Measurements from ENCODE around the gene MYRIP. TPM values are rescaled to one million over a fixed set of nuclear protein-coding genes. Genes with fewer than 3 reads are reported as not detected.

Gene MYRIP
- total RNA-seq, 1 experiment from 2014 or later: not detected

- TF ChIP-seq EZH2phosphoT487 (IDR thresholded peaks at IDR 0.05; ENCODE audit: borderline replicate concordance, low read length) (no peak), CTCF (conservative IDR thresholded peaks at IDR 0.05; ENCODE audit: low read depth, low read length) (no peak), EZH2 (IDR thresholded peaks at IDR 0.05; ENCODE audit: low read length, unreplicated experiment) (no peak)
- Histone ChIP-seq H4K20me1 (ENCODE audit: low read length) (no peaks in the 10 kb centered on the region), H3K27ac (ENCODE audit: low read length) (no peak overlapping the region), H3K9ac (ENCODE audit: low read length) (no peak overlapping the region), H3K9me3 (ENCODE audit: low read length) (no peaks in the 10 kb centered on the region), H3K27me3 (ENCODE audit: low read length) (no peaks in the 10 kb centered on the region), H3K4me1 (ENCODE audit: insufficient read depth, low read length) (no peaks in the 10 kb centered on the region), H3K4me3 (ENCODE audit: low read length) (no peak overlapping the region), H3K9me2 (replicated peaks; ENCODE audit: low read length) (no peaks in the 10 kb centered on the region), H3K4me2 (ENCODE audit: low read length) (no peak overlapping the region), H3F3A (ENCODE audit: low read length, unreplicated experiment) (no peaks in the 10 kb centered on the region), H3K79me2 (ENCODE audit: low read length) (no peaks in the 10 kb centered on the region), H2AFZ (ENCODE audit: low read length) (no peak overlapping the region), H3K36me3 (ENCODE audit: low read depth, low read length) (no peaks in the 10 kb centered on the region)
- CTCF ChIA-PET: no interaction called here
- intact Hi-C loops (cut with micrococcal nuclease): no loop called here
- no TSS peak for BruUV-seq (replicated peaks)
- POLR2A ChIA-PET (ENCODE audit: unreplicated experiment): no interaction called here
- ATAC-seq (no peak), DNase-seq (no peak)
Measured at GRCh38 chr3:40035177-40035576, 225.8 kb downstream of the MYRIP start.

GRCh38 chr3:40037582-40037981, 228.2 kb downstream of the MYRIP start:
- POLR2A ChIA-PET (ENCODE audit: unreplicated experiment): no interaction called here
- H3K27ac ChIP-seq (ENCODE audit: low read length): no peak overlapping the region
- BruUV-seq (replicated peaks): no TSS peak
- H2AFZ ChIP-seq (ENCODE audit: low read length): no peak overlapping the region
- DNase-seq (no peak), ATAC-seq (no peak)
- no peaks in the 10 kb centered on the region for H3K4me1 ChIP-seq (ENCODE audit: insufficient read depth, low read length)
- no peak overlapping the region for H3K4me3 ChIP-seq (ENCODE audit: low read length)
- no peaks in the 10 kb centered on the region for H4K20me1 ChIP-seq (ENCODE audit: low read length)
- H3K9me2 ChIP-seq (replicated peaks; ENCODE audit: low read length): no peaks in the 10 kb centered on the region
- H3K36me3 ChIP-seq (ENCODE audit: low read depth, low read length): no peaks in the 10 kb centered on the region
- no peak overlapping the region for H3K9ac ChIP-seq (ENCODE audit: low read length)
- no peak for TF ChIP-seq CTCF (conservative IDR thresholded peaks at IDR 0.05; ENCODE audit: low read depth, low read length)
- TF ChIP-seq EZH2 (IDR thresholded peaks at IDR 0.05; ENCODE audit: low read length, unreplicated experiment): no peak
- no peak for TF ChIP-seq EZH2phosphoT487 (IDR thresholded peaks at IDR 0.05; ENCODE audit: borderline replicate concordance, low read length)
- H3K27me3 ChIP-seq (ENCODE audit: low read length): no peaks in the 10 kb centered on the region
- CTCF ChIA-PET: no interaction called here
- no peaks in the 10 kb centered on the region for H3K9me3 ChIP-seq (ENCODE audit: low read length)
- no peaks in the 10 kb centered on the region for H3K79me2 ChIP-seq (ENCODE audit: low read length)
- H3F3A ChIP-seq (ENCODE audit: low read length, unreplicated experiment): no peaks in the 10 kb centered on the region
- H3K4me2 ChIP-seq (ENCODE audit: low read length): no peak overlapping the region
- intact Hi-C loops (cut with micrococcal nuclease): no loop called here

- no peak for TF ChIP-seq EZH2 (IDR thresholded peaks at IDR 0.05; ENCODE audit: low read length, unreplicated experiment)
- TF ChIP-seq CTCF (conservative IDR thresholded peaks at IDR 0.05; ENCODE audit: low read depth, low read length): no peak
- no peak for TF ChIP-seq EZH2phosphoT487 (IDR thresholded peaks at IDR 0.05; ENCODE audit: borderline replicate concordance, low read length)
- Histone ChIP-seq H2AFZ (ENCODE audit: low read length) (no peak overlapping the region), H3K9me2 (replicated peaks; ENCODE audit: low read length) (no peaks in the 10 kb centered on the region), H4K20me1 (ENCODE audit: low read length) (no peaks in the 10 kb centered on the region), H3K4me2 (ENCODE audit: low read length) (no peak overlapping the region), H3F3A (ENCODE audit: low read length, unreplicated experiment) (no peaks in the 10 kb centered on the region), H3K9me3 (ENCODE audit: low read length) (no peaks in the 10 kb centered on the region), H3K9ac (ENCODE audit: low read length) (no peak overlapping the region), H3K36me3 (ENCODE audit: low read depth, low read length) (no peaks in the 10 kb centered on the region), H3K27ac (ENCODE audit: low read length) (no peak overlapping the region), H3K27me3 (ENCODE audit: low read length) (no peaks in the 10 kb centered on the region), H3K4me1 (ENCODE audit: insufficient read depth, low read length) (no peaks in the 10 kb centered on the region), H3K4me3 (ENCODE audit: low read length) (no peak overlapping the region), H3K79me2 (ENCODE audit: low read length) (no peaks in the 10 kb centered on the region)
- ChIA-PET POLR2A (ENCODE audit: unreplicated experiment) (no interaction called here), CTCF (no interaction called here)
- no TSS peak for BruUV-seq (replicated peaks)
- intact Hi-C loops (cut with micrococcal nuclease): no loop called here
- no peak for DNase-seq
- ATAC-seq: no peak
Measured at GRCh38 chr3:40042752-40043443, 233.5 kb downstream of the MYRIP start.
